ENCODE results near the gene CD53.
"Not testable (repeated sequence)": the region's sequence is repeated elsewhere in the genome, so short reads cannot be mapped to it uniquely, and the experiment has no call there.

Gene CD53

GRCh38 chr1:110872745-110873720 is at the start of gene CD53:
Gene CD53 (plus strand): TSS chr1:110873148. CDS start chr1:110891409, 18,261 bp downstream.
- no peak for DNase-seq (ENCODE audit: low spot score)

- no peak for DNase-seq (ENCODE audit: low spot score)
Measured at GRCh38 chr1:110824192-110824591, 48.8 kb upstream of the CD53 start.

GRCh38 chr1:110829955-110830553 is 42.9 kb upstream of the CD53 start:
- peak; percentile 52 for DNase-seq (ENCODE audit: low spot score)

GRCh38 chr1:110833779-110834178 is 39.2 kb upstream of the CD53 start:
- DNase-seq (ENCODE audit: low spot score) = not testable (repeated sequence)

- DNase-seq (ENCODE audit: low spot score) = no peak
Measured at GRCh38 chr1:110846861-110847260, 26.1 kb upstream of the CD53 start.

GRCh38 chr1:110850145-110850544 is 22.8 kb upstream of the CD53 start:
- DNase-seq (ENCODE audit: low spot score) = no peak

GRCh38 chr1:110850627-110851026 is 22.3 kb upstream of the CD53 start:
- DNase-seq (ENCODE audit: low spot score) = no peak

GRCh38 chr1:110853135-110853534 is 19.8 kb upstream of the CD53 start:
- DNase-seq (ENCODE audit: low spot score) = no peak

- DNase-seq (ENCODE audit: low spot score) = no peak
Measured at GRCh38 chr1:110856410-110856809, 16.5 kb upstream of the CD53 start.

- peak; percentile 11 for DNase-seq (ENCODE audit: low spot score)
Measured at GRCh38 chr1:110857964-110858948, 14.7 kb upstream of the CD53 start.

- no peak for DNase-seq (ENCODE audit: low spot score)
Measured at GRCh38 chr1:110859062-110859461, 13.9 kb upstream of the CD53 start.

- no peak for DNase-seq (ENCODE audit: low spot score)
Measured at GRCh38 chr1:110860174-110860573, 12.8 kb upstream of the CD53 start.

GRCh38 chr1:110860620-110861019 is 12.3 kb upstream of the CD53 start:
- not testable (repeated sequence) for DNase-seq (ENCODE audit: low spot score)

GRCh38 chr1:110861942-110862341 is 11.0 kb upstream of the CD53 start:
- not testable (repeated sequence) for DNase-seq (ENCODE audit: low spot score)

- DNase-seq (ENCODE audit: low spot score) = no peak
Measured at GRCh38 chr1:110864287-110864686, 8.7 kb upstream of the CD53 start.

GRCh38 chr1:110870721-110871388 is 2.1 kb upstream of the CD53 start:
- peak; percentile 1 for DNase-seq (ENCODE audit: low spot score)

- DNase-seq (ENCODE audit: low spot score) = no peak
Measured at GRCh38 chr1:110872366-110872744, 593 bp upstream of the CD53 start.

GRCh38 chr1:110873856-110874255 is 908 bp downstream of the CD53 start:
- DNase-seq (ENCODE audit: low spot score) = no peak

- DNase-seq (ENCODE audit: low spot score) = no peak
Measured at GRCh38 chr1:110874324-110875215, 1.6 kb downstream of the CD53 start.

GRCh38 chr1:110875216-110875731 is 2.3 kb downstream of the CD53 start:
- peak; percentile 6 for DNase-seq (ENCODE audit: low spot score)
